ENCODE data around the gene LCE3D.

The LCE3D gene

GRCh38 chr1:152546704-152547103 is 33.6 kb downstream of the LCE3D start:
- DNase-seq (no peak), ATAC-seq (no peak)
- peaks cover 0 to 6% of the 10 kb centered on the region in 2 donors for H3K9me3 Mint-ChIP-seq
- H3K4me1 Mint-ChIP-seq = no peaks in the 10 kb centered on the region
- no peak overlapping the region for H3K4me3 Mint-ChIP-seq
- H3K27me3 Mint-ChIP-seq = peaks cover 15% of the 10 kb centered on the region
- no peak overlapping the region for H3K27ac Mint-ChIP-seq

GRCh38 chr1:152543820-152544219 is 36.5 kb downstream of the LCE3D start:
- Mint-ChIP-seq H3K4me3 (no peak overlapping the region), H3K27me3 (peaks cover 27% of the 10 kb centered on the region), H3K4me1 (no peaks in the 10 kb centered on the region), H3K9me3 (peaks cover 0 to 6% of the 10 kb centered on the region in 2 donors), H3K27ac (no peak overlapping the region)
- DNase-seq = no peak
- no peak for ATAC-seq

- no peaks in the 10 kb centered on the region for H3K9me3 Mint-ChIP-seq
These were observed 40.4 kb downstream of the LCE3D start for GRCh38 chr1:152539901-152540300.

GRCh38 chr1:152537496-152537895 is 42.8 kb downstream of the LCE3D start:
- DNase-seq (no peak), ATAC-seq (no peak)
- Mint-ChIP-seq H3K27ac (no peak overlapping the region), H3K9me3 (no peaks in the 10 kb centered on the region), H3K27me3 (peaks cover 51% of the 10 kb centered on the region), H3K4me3 (no peak overlapping the region), H3K4me1 (no peaks in the 10 kb centered on the region)

More at GRCh38 chr1:152539901-152540300, 40.4 kb downstream of the LCE3D start:
- Mint-ChIP-seq H3K4me3 (no peak overlapping the region), H3K27ac (no peak overlapping the region), H3K4me1 (no peaks in the 10 kb centered on the region), H3K27me3 (peaks cover 34% of the 10 kb centered on the region)
- ATAC-seq (no peak), DNase-seq (no peak)

- Mint-ChIP-seq H3K27me3 (peaks cover 47% of the 10 kb centered on the region), H3K9me3 (no peaks in the 10 kb centered on the region), H3K4me1 (no peaks in the 10 kb centered on the region), H3K27ac (no peak overlapping the region), H3K4me3 (no peak overlapping the region)
- DNase-seq (no peak), ATAC-seq (no peak)
These were observed 44.5 kb downstream of the LCE3D start for GRCh38 chr1:152535774-152536173.

GRCh38 chr1:152533327-152533938 is 46.9 kb downstream of the LCE3D start:
- Mint-ChIP-seq H3K27ac (no peak overlapping the region), H3K9me3 (peaks cover 0 to 8% of the 10 kb centered on the region in 2 donors), H3K4me1 (no peaks in the 10 kb centered on the region), H3K27me3 (peaks cover 55% of the 10 kb centered on the region), H3K4me3 (no peak overlapping the region)
- ATAC-seq = no peak
- DNase-seq = peak; percentile 21 to 32

Data from stimulated activated naive CD8-positive, alpha-beta T cell treated with anti-CD3 and anti-CD28 coated beads, Interleukin-15, amount 100 ng/mL, for 72 hours (primary cell).